Epithelial cell of esophagus (primary cell): ENCODE measurements around the gene AOPEP.

Experiments used
- DNase-seq: peaks from one replicate; pipeline ENCODE4 v3.0.0; 2010; ENCODE audit warnings: low read depth
- H3K4me3 ChIP-seq: 2 replicates; pipeline ENCODE4 v1.5.1; 2011; ENCODE audit warnings: mild to moderate bottlenecking, low read length, control low read depth
- TF ChIP-seq, protein P1 (sequence below): IDR thresholded peaks from 2 replicates; pipeline ENCODE4 v1.5.1; 2011; ENCODE audit warnings: low read depth, mild to moderate bottlenecking, low read length, control low read depth, inconsistent platforms; ENCODE audit not compliant: insufficient read depth; ENCODE audit errors: missing control alignments

The AOPEP gene

DNA sequence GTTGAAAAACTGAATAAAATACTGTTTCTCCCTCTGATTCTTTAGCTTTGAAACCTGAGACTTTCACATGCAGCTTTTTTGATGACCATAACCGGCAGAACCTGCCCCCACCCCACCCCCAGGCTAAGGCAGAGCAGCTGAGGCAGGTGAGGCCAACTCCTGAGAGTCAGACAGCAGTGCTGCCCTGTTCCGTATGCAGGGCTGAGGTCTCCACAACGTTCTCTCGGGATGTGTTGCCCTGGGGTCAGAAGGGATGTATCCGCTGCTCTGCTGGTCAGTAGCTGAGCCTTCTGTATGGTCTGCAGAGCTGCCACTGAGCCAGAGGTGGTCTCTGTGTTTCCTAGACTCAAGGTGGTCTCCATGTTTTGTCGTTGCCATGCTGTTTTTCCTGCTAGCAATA, 190.5 kb downstream of the AOPEP start:
- peak; percentile 88 for DNase-seq
- H3K4me3 ChIP-seq: no peak overlapping the region
- TF ChIP-seq, protein P1, sequence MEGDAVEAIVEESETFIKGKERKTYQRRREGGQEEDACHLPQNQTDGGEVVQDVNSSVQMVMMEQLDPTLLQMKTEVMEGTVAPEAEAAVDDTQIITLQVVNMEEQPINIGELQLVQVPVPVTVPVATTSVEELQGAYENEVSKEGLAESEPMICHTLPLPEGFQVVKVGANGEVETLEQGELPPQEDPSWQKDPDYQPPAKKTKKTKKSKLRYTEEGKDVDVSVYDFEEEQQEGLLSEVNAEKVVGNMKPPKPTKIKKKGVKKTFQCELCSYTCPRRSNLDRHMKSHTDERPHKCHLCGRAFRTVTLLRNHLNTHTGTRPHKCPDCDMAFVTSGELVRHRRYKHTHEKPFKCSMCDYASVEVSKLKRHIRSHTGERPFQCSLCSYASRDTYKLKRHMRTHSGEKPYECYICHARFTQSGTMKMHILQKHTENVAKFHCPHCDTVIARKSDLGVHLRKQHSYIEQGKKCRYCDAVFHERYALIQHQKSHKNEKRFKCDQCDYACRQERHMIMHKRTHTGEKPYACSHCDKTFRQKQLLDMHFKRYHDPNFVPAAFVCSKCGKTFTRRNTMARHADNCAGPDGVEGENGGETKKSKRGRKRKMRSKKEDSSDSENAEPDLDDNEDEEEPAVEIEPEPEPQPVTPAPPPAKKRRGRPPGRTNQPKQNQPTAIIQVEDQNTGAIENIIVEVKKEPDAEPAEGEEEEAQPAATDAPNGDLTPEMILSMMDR: no peak

DNA sequence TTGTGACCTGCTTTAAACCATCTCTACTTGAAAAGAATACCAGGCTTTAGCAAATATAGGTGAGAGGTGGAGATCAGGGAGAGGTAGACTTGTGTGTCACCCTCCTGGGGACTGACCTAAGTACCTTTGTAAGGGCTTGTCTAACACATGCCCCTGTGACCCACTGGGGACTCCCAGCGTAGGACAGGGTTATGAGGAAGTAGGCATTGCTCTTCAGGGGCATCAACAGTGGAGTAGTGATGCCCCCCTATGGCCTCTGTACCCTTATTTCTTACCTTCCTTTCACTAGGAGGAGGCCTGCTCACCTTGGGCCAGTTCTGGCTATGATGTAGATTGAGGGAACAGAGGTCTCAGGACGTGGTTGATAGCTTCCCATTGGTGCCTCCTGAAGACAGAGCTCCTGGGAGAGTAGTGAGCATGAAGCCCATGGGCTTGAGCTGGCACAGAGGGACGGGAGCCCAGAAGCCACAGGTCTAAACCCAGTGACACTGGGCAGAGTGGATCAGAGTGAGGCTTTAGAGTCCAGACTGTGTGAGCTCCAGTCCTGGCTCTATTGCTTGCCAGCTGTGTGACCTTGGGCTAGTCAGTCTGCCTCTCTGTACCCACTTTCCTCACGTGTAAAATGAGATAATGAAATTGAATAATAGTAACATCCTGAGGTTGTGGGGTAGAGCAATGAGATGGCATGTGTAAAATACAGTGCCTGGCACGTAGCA, 191.7 kb downstream of the AOPEP start:
- no peak for DNase-seq
- H3K4me3 ChIP-seq: no peak overlapping the region
- TF ChIP-seq, protein P1: no peak

DNA sequence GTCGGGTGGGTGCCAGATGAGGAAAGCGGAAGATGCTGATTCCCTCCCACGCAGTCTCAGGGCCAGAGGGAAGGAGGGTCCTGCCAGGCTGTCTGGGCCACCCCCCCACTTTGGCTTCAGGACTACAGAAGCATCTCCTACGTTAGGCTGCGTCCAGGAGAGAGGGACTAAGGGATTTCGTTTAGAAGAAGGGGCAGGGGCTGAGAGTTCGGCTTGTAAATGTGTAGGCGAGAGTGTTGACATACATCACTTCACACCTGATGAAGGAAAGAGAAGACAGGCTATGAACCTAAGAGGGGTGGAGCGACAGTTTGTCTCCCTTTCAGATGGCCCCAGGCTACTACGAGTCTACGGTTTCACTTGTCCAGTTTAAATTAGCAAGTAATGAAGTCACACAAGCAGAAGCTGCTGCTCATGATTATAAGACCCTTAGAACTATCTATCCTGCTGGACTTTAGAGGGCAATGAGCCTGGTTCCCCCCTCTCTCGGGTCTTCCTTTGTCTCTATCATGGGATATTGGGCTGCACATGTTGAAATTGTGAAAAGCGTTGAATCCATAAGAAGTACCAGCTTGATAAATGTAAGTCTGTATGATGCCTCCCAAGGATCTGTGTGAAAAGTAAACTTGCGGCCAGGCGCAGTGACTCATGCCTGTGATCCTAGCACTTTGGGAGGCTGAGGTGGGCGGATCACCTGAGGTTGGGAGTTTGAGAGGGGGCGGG, 193.0 kb downstream of the AOPEP start:
- H3K4me3 ChIP-seq: no peak overlapping the region
- TF ChIP-seq, protein P1: no peak
- DNase-seq: peak; percentile 93

DNA sequence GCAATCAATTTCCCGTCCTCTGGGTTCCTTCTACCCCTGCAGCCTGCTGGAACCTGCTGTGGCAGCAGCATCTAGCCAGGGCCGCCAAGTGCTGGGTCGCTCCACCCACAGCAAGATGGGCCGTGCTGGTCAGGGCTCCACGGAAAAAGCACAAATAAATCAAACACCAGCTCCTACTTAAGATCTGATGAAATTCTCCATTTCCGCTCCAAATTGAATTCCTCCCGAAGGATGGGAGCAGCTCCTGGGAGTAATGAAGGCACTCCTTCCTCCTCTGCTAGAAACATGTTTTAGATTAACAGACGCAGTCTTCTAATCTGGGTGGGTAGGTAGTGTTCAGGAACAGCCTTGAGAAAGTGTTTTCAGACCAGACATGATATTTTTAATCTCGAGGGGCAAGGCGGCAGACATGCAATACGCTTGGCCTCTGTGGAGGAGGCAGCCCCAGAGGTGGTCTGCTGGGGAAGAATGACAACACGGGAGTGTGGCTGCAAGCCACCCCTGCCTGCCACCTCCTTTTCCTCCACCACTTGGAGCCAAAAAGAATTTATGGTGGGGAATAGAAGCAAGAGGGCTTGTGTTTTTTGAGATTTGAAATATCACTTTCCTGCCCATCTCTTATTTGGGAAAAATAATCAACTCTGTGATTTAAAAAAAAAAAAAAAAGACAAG, 194.1 kb downstream of the AOPEP start:
- DNase-seq: peak; percentile 32
- TF ChIP-seq, protein P1: no peak
- no peak overlapping the region for H3K4me3 ChIP-seq

DNA sequence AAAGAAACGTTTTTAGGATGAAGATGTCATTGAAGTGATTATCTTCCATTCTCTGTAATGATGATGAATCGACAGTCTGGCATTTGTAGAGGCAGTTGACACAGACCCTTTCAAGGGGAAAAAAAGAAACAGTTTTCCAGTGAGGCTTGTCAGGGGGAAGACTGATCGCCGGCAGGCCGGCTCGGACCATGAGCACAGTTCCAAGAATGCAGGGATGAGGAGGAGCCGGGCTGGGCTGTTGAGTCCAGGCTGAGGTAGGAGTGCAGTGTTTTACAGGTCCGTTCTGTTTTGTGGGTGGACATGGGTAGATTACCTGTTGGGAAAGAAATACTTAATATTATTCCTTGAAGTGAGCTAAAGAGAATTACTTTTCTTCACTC, 194.6 kb downstream of the AOPEP start:
- peak; percentile 76 for DNase-seq
- TF ChIP-seq, protein P1: no peak
- no peak overlapping the region for H3K4me3 ChIP-seq

DNA sequence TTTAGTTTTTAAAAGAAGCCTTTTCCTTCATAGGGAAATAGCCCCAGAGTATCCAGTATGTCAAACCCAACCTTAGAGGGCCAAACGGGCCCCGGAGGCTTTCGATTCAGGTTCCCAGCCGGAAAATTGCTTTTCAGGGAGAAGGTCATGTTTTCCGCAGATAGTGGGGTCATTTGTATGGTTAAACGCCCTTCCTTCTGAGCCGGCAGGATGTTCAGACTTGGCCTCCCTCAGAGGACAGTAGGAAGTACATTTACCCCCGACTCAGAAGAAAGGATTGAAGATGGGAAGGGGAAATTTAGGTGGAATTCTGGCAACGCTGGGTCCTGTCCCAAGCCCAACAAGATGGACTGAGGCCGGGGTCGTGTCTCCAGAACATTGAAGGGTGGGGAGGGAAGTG, 195.2 kb downstream of the AOPEP start:
- TF ChIP-seq, protein P1: no peak
- DNase-seq: no peak
- H3K4me3 ChIP-seq: no peak overlapping the region
